HCT116 (cell line): ENCODE data around the gene FRMPD4. TPM values are rescaled to one million over a fixed set of nuclear protein-coding genes. Genes with fewer than 3 reads are reported as not detected.

ENCODE experiments used
- ATAC-seq: fragments of 200-7000 bp; cut with Tn5 transposase; 2 replicates; pipeline ENCODE4 v1.9.1; 2020; ENCODE audit warnings: mild to moderate bottlenecking, moderate library complexity
- BruUV-seq: library from RNA; stranded (reverse); fragments of 400-500 nt; replicated peaks from 2 replicates; lab custom pipeline; 2021; lab: Mats Ljungman, UMichigan
- CTCF ChIA-PET: fragments of 300-600 bp; sonication (Branson Sonifier 250); formaldehyde crosslinking; loops from one replicate; lab custom pipeline; 2021; ENCODE audit warnings: antibody characterized with exemption; lab: Charles Lee
- POLR2A ChIA-PET: fragments of 300-600, 350-600 bp; sonication (Branson Sonifier 250); formaldehyde crosslinking; loops from one replicate; lab custom pipeline; 2021; ENCODE audit warnings: antibody characterized with exemption; lab: Charles Lee
- RAD21 ChIA-PET, 2 experiments: fragments of 300-600 bp; sonication (Branson Sonifier 250); formaldehyde crosslinking; loops; one replicate each; lab custom pipeline; 2023; ENCODE audit warnings: low total read pairs in 2 of 2; ENCODE audit not compliant: uncharacterized antibody in 2 of 2, unreplicated experiment in 2 of 2, low non-redundant PET in 1 of 2; lab: Charles Lee
- DNase-seq: peaks from one replicate; pipeline ENCODE4 v3.0.0-alpha.2; 2010; ENCODE audit warnings: low read depth, low spot score
- H2AFZ ChIP-seq: fragments of 200-600 bp; shearing (Covaris generic), sonication (generic); 2 replicates; pipeline ENCODE4 v1.6.1; 2017; ENCODE audit warnings: low read depth, mixed run types, mixed read lengths, antibody characterized with exemption, low read length; ENCODE audit not compliant: poor library complexity, severe bottlenecking
- H3K27ac ChIP-seq: 2 replicates; pipeline ENCODE4 v1.5.1; 2012; ENCODE audit warnings: low read depth, low read length
- H3K27me3 ChIP-seq: fragments of 200-600 bp; sonication (generic); 2 replicates; pipeline ENCODE4 v1.6.1; 2016; ENCODE audit warnings: mixed run types, low read length, mixed read lengths; ENCODE audit not compliant: insufficient read depth
- H3K36me3 ChIP-seq, 2 experiments: fragments of 200-500 bp in 1 of 2; fragments of 200-600 bp in 1 of 2; sonication (Bioruptor generic) in 1 of 2; sonication (generic) in 1 of 2; 2 replicates each; pipeline versions ENCODE4 v1.5.1 to v1.6.1; 2014 to 2016; ENCODE audit warnings: low read length in 2 of 2, inconsistent platforms in 1 of 2, mixed read lengths in 1 of 2, mixed run types in 1 of 2; ENCODE audit not compliant: insufficient read depth in 2 of 2, control insufficient read depth in 1 of 2
- H3K4me1 ChIP-seq, 2 experiments: fragments of 200-600 bp in 1 of 2; sonication (generic) in 1 of 2; 2 replicates each; pipeline versions ENCODE4 v1.5.1 to v1.6.1; 2012 to 2017; ENCODE audit warnings: low read length in 2 of 2, inconsistent platforms in 1 of 2, mild to moderate bottlenecking in 1 of 2, mixed read lengths in 1 of 2, mixed run types in 1 of 2, moderate library complexity in 1 of 2; ENCODE audit not compliant: insufficient read depth in 2 of 2, control insufficient read depth in 1 of 2
- H3K4me2 ChIP-seq: fragments of 200-600 bp; sonication (generic); 2 replicates; pipeline ENCODE4 v1.6.1; 2017; ENCODE audit warnings: mixed run types, low read length, mixed read lengths
- H3K4me3 ChIP-seq, 2 experiments: fragments of 200-600 bp in 1 of 2; sonication (generic) in 1 of 2; replicated peaks in 1 of 2; 2 replicates each; pipeline ENCODE4 v1.5.1; 2011 to 2016; ENCODE audit warnings: low read length in 2 of 2, control low read depth in 1 of 2, low read depth in 1 of 2, mild to moderate bottlenecking in 1 of 2, mixed read lengths in 1 of 2, mixed run types in 1 of 2
- H3K79me2 ChIP-seq: fragments of 200-600 bp; sonication (generic); 2 replicates; pipeline ENCODE4 v1.6.1; 2017; ENCODE audit warnings: mild to moderate bottlenecking, mixed run types, low read length, moderate library complexity, mixed read lengths; ENCODE audit not compliant: insufficient read depth
- H3K9ac ChIP-seq: fragments of 200-600 bp; sonication (generic); 2 replicates; pipeline ENCODE4 v1.6.1; 2016; ENCODE audit warnings: low read length, mixed read lengths
- H3K9me2 ChIP-seq: fragments of 200-600 bp; sonication (generic), shearing (Covaris generic); 2 replicates; pipeline ENCODE4 v1.6.1; 2017; ENCODE audit warnings: mixed run types, mild to moderate bottlenecking, moderate library complexity; ENCODE audit not compliant: insufficient read depth
- H3K9me3 ChIP-seq, 2 experiments: fragments of 200-500 bp in 1 of 2; fragments of 200-600 bp in 1 of 2; sonication (Bioruptor generic) in 1 of 2; sonication (generic) in 1 of 2; 2 replicates each; pipeline ENCODE4 v1.6.1; 2014 to 2017; ENCODE audit warnings: low read length in 2 of 2, mixed read lengths in 2 of 2, inconsistent platforms in 1 of 2, low read depth in 1 of 2, mild to moderate bottlenecking in 1 of 2, mixed run types in 1 of 2, moderate library complexity in 1 of 2; ENCODE audit not compliant: control insufficient read depth in 1 of 2, insufficient read depth in 1 of 2
- H4K20me1 ChIP-seq: fragments of 200-600 bp; sonication (generic), shearing (Covaris generic); 2 replicates; pipeline ENCODE4 v1.6.1; 2017; ENCODE audit warnings: mixed run types, mild to moderate bottlenecking, moderate library complexity; ENCODE audit not compliant: insufficient read depth
- FOSL1 ChIP-seq: IDR thresholded peaks from 2 replicates; pipeline ENCODE4 v1.6.1; 2012; ENCODE audit warnings: low read depth
- JUND ChIP-seq: IDR thresholded peaks from 2 replicates; pipeline ENCODE4 v1.6.1; 2012
- POLR2A ChIP-seq: IDR thresholded peaks from 2 replicates; pipeline ENCODE4 v1.7.0; 2011; ENCODE audit warnings: borderline replicate concordance; ENCODE audit not compliant: insufficient read depth, insufficient read length; ENCODE audit errors: extremely low read depth
- POLR2AphosphoS5 ChIP-seq: IDR thresholded peaks from 2 replicates; pipeline ENCODE4 v1.6.1; 2011; ENCODE audit warnings: mild to moderate bottlenecking, low read depth, low read length, moderate library complexity
- RAD21 ChIP-seq: IDR thresholded peaks from 2 replicates; pipeline ENCODE4 v1.6.1; 2012; ENCODE audit warnings: low read depth, mild to moderate bottlenecking
- SP1 ChIP-seq: IDR thresholded peaks from 2 replicates; pipeline ENCODE4 v1.6.1; 2012; ENCODE audit warnings: low read depth
- YY1 ChIP-seq: IDR thresholded peaks from 2 replicates; pipeline ENCODE4 v1.6.1; 2011; ENCODE audit warnings: low read length, low read depth, moderate library complexity, mild to moderate bottlenecking; ENCODE audit not compliant: insufficient replicate concordance; ENCODE audit errors: extremely low read depth
- ZFX ChIP-seq: fragments of 450-650 bp; IDR thresholded peaks from 2 replicates; pipeline ENCODE4 v1.6.1; 2017
- ZNF274 ChIP-seq: fragments of 200-500 bp; sonication (Bioruptor generic); IDR thresholded peaks from 2 replicates; pipeline ENCODE4 v1.6.1; 2014; ENCODE audit warnings: mild to moderate bottlenecking, low read depth, low read length, inconsistent platforms
- intact Hi-C: fragments of 100-400 bp; cut with micrococcal nuclease; formaldehyde crosslinking; loops from 2 replicates; pipeline ENCODE4 v1.10.0; 2022
- total RNA-seq: library from RNA; stranded (reverse); gene quantifications from one replicate; pipeline ENCODE4 v1.2.1, GENCODE V29; 2021; ENCODE audit not compliant: unreplicated experiment
- TF ChIP-seq, protein P1 (sequence below), 3 experiments: fragments of 200-600 bp in 1 of 3; sonication (generic) in 1 of 3; IDR thresholded peaks in 2 of 3; conservative IDR thresholded peaks in 1 of 3; 2 replicates each; pipeline ENCODE4 v1.5.1; 2012 to 2017; ENCODE audit warnings: low read depth in 2 of 3, low read length in 2 of 3, antibody characterized with exemption in 1 of 3, borderline replicate concordance in 1 of 3, control low read depth in 1 of 3, mild to moderate bottlenecking in 1 of 3, mixed read lengths in 1 of 3, mixed run types in 1 of 3, moderate library complexity in 1 of 3; ENCODE audit not compliant: insufficient read depth in 1 of 3

The FRMPD4 gene
- total RNA-seq, 1 experiment from 2014 or later, result not detected

DNA sequence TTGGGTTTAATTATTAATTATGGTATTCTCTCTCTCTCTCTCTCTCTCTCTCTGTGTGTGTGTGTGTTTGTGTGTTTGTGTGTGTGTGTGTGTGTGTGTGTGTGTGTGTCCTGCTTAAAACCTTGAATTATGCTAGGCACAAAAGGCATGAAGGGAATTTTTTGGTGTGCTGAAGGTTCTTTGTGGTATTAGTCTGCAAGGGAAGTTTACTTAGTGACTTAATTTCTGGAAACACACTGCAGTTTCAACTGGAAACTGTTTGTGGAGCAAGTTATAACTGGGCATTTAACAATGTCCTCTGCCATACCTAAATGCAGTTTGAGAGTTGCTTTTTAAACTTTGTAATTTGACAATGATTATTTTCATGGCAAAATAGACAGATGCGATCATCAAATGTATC lies 111.7 kb downstream of the FRMPD4 start:
- Histone ChIP-seq H3K27me3 (no peaks in the 10 kb centered on the region), H3K4me3 (no peak overlapping the region), H3K9ac (no peak overlapping the region), H3K4me1 (no peaks in the 10 kb centered on the region), H3K9me2 (no peaks in the 10 kb centered on the region), H4K20me1 (no peaks in the 10 kb centered on the region), H3K9me3 (no peaks in the 10 kb centered on the region), H3K36me3 (no peaks in the 10 kb centered on the region), H3K79me2 (no peaks in the 10 kb centered on the region), H3K4me2 (no peak overlapping the region), H3K27ac (no peak overlapping the region), H2AFZ (no peak overlapping the region)
- ChIA-PET POLR2A (no interaction called here), CTCF (no interaction called here), RAD21 (no interaction called here)
- BruUV-seq, result no TSS peak
- ATAC-seq (no peak), DNase-seq (no peak)
- intact Hi-C loops, result no loop called here
- TF ChIP-seq, protein P1, sequence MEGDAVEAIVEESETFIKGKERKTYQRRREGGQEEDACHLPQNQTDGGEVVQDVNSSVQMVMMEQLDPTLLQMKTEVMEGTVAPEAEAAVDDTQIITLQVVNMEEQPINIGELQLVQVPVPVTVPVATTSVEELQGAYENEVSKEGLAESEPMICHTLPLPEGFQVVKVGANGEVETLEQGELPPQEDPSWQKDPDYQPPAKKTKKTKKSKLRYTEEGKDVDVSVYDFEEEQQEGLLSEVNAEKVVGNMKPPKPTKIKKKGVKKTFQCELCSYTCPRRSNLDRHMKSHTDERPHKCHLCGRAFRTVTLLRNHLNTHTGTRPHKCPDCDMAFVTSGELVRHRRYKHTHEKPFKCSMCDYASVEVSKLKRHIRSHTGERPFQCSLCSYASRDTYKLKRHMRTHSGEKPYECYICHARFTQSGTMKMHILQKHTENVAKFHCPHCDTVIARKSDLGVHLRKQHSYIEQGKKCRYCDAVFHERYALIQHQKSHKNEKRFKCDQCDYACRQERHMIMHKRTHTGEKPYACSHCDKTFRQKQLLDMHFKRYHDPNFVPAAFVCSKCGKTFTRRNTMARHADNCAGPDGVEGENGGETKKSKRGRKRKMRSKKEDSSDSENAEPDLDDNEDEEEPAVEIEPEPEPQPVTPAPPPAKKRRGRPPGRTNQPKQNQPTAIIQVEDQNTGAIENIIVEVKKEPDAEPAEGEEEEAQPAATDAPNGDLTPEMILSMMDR (IDR thresholded peaks at IDR 0.05 in 2 of 3, conservative IDR thresholded peaks at IDR 0.05 in 1 of 3; ENCODE audit: borderline replicate concordance in 1 of 3, insufficient read depth in 1 of 3, low read depth in 2 of 3, low read length in 2 of 3), result no peak
- TF ChIP-seq ZNF274 (no peak), FOSL1 (no peak), SP1 (no peak), ZFX (no peak), JUND (no peak)

DNA sequence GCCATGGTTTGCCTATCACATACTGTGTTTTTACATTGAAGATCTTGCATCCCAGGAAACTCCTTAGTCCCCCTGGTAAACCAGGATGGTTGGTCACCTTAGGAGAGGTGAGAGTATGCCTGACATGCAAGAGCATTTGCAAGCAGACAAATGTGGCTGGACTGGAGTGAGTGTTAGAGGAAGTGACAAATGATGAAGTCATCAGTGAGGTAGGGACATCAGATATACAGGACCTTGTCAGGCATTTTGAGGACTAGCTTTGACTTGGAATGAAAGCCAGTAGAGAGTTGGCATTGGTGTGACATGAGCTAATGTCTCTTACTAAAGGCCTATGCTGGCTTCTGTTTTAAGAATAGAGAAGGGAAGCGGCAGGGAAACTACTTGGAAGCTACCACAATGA lies 124.9 kb downstream of the FRMPD4 start:
- Histone ChIP-seq H3K79me2 (no peaks in the 10 kb centered on the region), H3K27me3 (no peaks in the 10 kb centered on the region), H2AFZ (no peak overlapping the region), H3K27ac (no peak overlapping the region), H3K9me3 (no peaks in the 10 kb centered on the region), H3K9ac (no peak overlapping the region), H3K36me3 (no peaks in the 10 kb centered on the region), H3K9me2 (no peaks in the 10 kb centered on the region), H4K20me1 (no peaks in the 10 kb centered on the region), H3K4me3 (no peak overlapping the region), H3K4me2 (no peak overlapping the region), H3K4me1 (no peaks in the 10 kb centered on the region)
- BruUV-seq, result no TSS peak
- intact Hi-C loops, result no loop called here
- POLR2A ChIA-PET, result no interaction called here
- no peak for TF ChIP-seq RAD21
- TF ChIP-seq POLR2A, result no peak
- no peak for TF ChIP-seq YY1
- TF ChIP-seq POLR2AphosphoS5, result no peak
- RAD21 ChIA-PET, result no interaction called here
- DNase-seq (no peak), ATAC-seq (no peak)
- CTCF ChIA-PET, result no interaction called here
